IMR-90 (cell line): ENCODE results near the gene TRMT2A. TPM values are rescaled to one million over a fixed set of nuclear protein-coding genes. Genes with fewer than 3 reads are reported as not detected.

Experiments used
- ATAC-seq: fragments of 200-7000 bp; cut with Tn5 transposase; 2 replicates; pipeline ENCODE4 v1.9.1; 2020; ENCODE audit warnings: low read depth, mild to moderate bottlenecking, moderate library complexity
- BruUV-seq: library from RNA; stranded (reverse); fragments of 400-500 nt; replicated peaks from 2 replicates; lab custom pipeline; 2021; lab: Mats Ljungman, UMichigan
- CTCF ChIA-PET: fragments of 300-600 bp; formaldehyde crosslinking; extraction: SDS; loops from one replicate; lab custom pipeline; 2021; ENCODE audit warnings: antibody characterized with exemption; lab: Yijun Ruan, JAX
- POLR2A ChIA-PET: fragments of 300-600 bp; sonication (Branson Sonifier 250); formaldehyde crosslinking; loops from one replicate; lab custom pipeline; 2022; ENCODE audit warnings: antibody characterized with exemption; ENCODE audit not compliant: unreplicated experiment; lab: Charles Lee
- DNase-seq: peaks from one replicate; pipeline ENCODE4 v3.0.0; 2013
- H2AFZ ChIP-seq: replicated peaks from 2 replicates; pipeline ENCODE3; 2013; ENCODE audit warnings: low read length, mild to moderate bottlenecking; ENCODE audit not compliant: poor library complexity
- H2AK5ac ChIP-seq: 2 replicates; pipeline ENCODE4 v1.6.1; 2013; ENCODE audit warnings: low read depth, low read length, inconsistent platforms
- H2AK9ac ChIP-seq: replicated peaks from 2 replicates; pipeline ENCODE3; 2013; ENCODE audit warnings: mild to moderate bottlenecking, low read depth, low read length, moderate library complexity; ENCODE audit not compliant: poor library complexity
- H2BK120ac ChIP-seq: 2 replicates; pipeline ENCODE4 v1.6.1; 2013; ENCODE audit warnings: low read depth, low read length, inconsistent platforms
- H2BK15ac ChIP-seq: 3 replicates; pipeline ENCODE4 v1.6.1; 2013; ENCODE audit warnings: low read depth, low read length, inconsistent platforms
- H2BK20ac ChIP-seq: 2 replicates; pipeline ENCODE4 v1.6.1; 2013; ENCODE audit warnings: low read depth, mild to moderate bottlenecking, inconsistent platforms, low read length, moderate library complexity
- H2BK5ac ChIP-seq: 2 replicates; pipeline ENCODE4 v1.6.1; 2013; ENCODE audit warnings: mild to moderate bottlenecking, low read depth, low read length, inconsistent platforms; ENCODE audit not compliant: poor library complexity, severe bottlenecking
- H3K14ac ChIP-seq: replicated peaks from 2 replicates; pipeline ENCODE4 v1.6.1; 2013; ENCODE audit warnings: low read depth, low read length, inconsistent platforms
- H3K18ac ChIP-seq: 2 replicates; pipeline ENCODE4 v1.6.1; 2013; ENCODE audit warnings: low read depth, low read length, control low read depth
- H3K23ac ChIP-seq: 2 replicates; pipeline ENCODE4 v1.6.1; 2013; ENCODE audit warnings: low read depth, low read length, inconsistent platforms
- H3K27ac ChIP-seq: 2 replicates; pipeline ENCODE4 v1.5.1; 2013; ENCODE audit warnings: mild to moderate bottlenecking, control low read depth, low read length; ENCODE audit not compliant: insufficient read depth
- H3K27me3 ChIP-seq: 2 replicates; pipeline ENCODE4 v1.6.1; 2013; ENCODE audit warnings: low read length; ENCODE audit not compliant: control insufficient read depth, insufficient read depth
- H3K36me3 ChIP-seq: 2 replicates; pipeline ENCODE4 v1.6.1; 2013; ENCODE audit warnings: low read length, mixed read lengths; ENCODE audit not compliant: control insufficient read depth, insufficient read depth
- H3K4ac ChIP-seq: 2 replicates; pipeline ENCODE4 v1.6.1; 2013; ENCODE audit warnings: low read depth, low read length, inconsistent platforms
- H3K4me1 ChIP-seq: 2 replicates; pipeline ENCODE4 v1.6.1; 2013; ENCODE audit warnings: low read length, mixed read lengths; ENCODE audit not compliant: control insufficient read depth, insufficient read depth
- H3K4me2 ChIP-seq: 2 replicates; pipeline ENCODE4 v1.6.1; 2013; ENCODE audit warnings: low read depth, mild to moderate bottlenecking, control low read depth, low read length, moderate library complexity
- H3K4me3 ChIP-seq: 2 replicates; pipeline ENCODE4 v1.5.1; 2013; ENCODE audit warnings: low read depth, mild to moderate bottlenecking, control low read depth, low read length, moderate library complexity; ENCODE audit not compliant: insufficient read depth
- H3K56ac ChIP-seq: 2 replicates; pipeline ENCODE4 v1.6.1; 2013; ENCODE audit warnings: low read length, inconsistent platforms; ENCODE audit not compliant: insufficient read depth; ENCODE audit errors: extremely low read depth
- H3K79me1 ChIP-seq, 2 experiments: 2 replicates each; pipeline ENCODE4 v1.6.1; 2013; ENCODE audit warnings: low read length in 2 of 2, inconsistent platforms in 1 of 2, low read depth in 1 of 2
- H3K9ac ChIP-seq: 2 replicates; pipeline ENCODE4 v1.6.1; 2013; ENCODE audit warnings: low read depth, low read length, control low read depth
- H3K9me1 ChIP-seq: 2 replicates; pipeline ENCODE4 v1.6.1; 2013; ENCODE audit warnings: low read length, inconsistent platforms; ENCODE audit not compliant: insufficient read depth
- H3K9me3 ChIP-seq: 2 replicates; pipeline ENCODE4 v1.6.1; 2013; ENCODE audit warnings: low read length; ENCODE audit not compliant: control insufficient read depth, insufficient read depth
- H4K20me1 ChIP-seq: 2 replicates; pipeline ENCODE4 v1.6.1; 2013; ENCODE audit warnings: low read length, inconsistent platforms; ENCODE audit not compliant: insufficient read depth
- H4K5ac ChIP-seq: 2 replicates; pipeline ENCODE4 v1.6.1; 2013; ENCODE audit warnings: mild to moderate bottlenecking, low read depth, low read length, control low read depth
- H4K8ac ChIP-seq, 2 experiments: 2 replicates each; pipeline ENCODE4 v1.6.1; 2013; ENCODE audit warnings: low read depth in 2 of 2, low read length in 2 of 2, control low read depth in 1 of 2, inconsistent platforms in 1 of 2
- H4K91ac ChIP-seq: 2 replicates; pipeline ENCODE4 v1.6.1; 2013; ENCODE audit warnings: low read depth, low read length, inconsistent platforms; ENCODE audit not compliant: insufficient read depth
- CTCF ChIP-seq: conservative IDR thresholded peaks from 2 replicates; pipeline ENCODE4 v1.5.1; 2012; ENCODE audit warnings: mild to moderate bottlenecking, low read depth, low read length, improper control_type of control experiment
- MAZ ChIP-seq: IDR thresholded peaks from 2 replicates; pipeline ENCODE4 v1.6.1; 2012; ENCODE audit warnings: low read depth, mild to moderate bottlenecking, low read length, improper control_type of control experiment, moderate library complexity, borderline replicate concordance
- POLR2A ChIP-seq: IDR thresholded peaks from 2 replicates; pipeline ENCODE4 v1.6.1; 2012; ENCODE audit warnings: mild to moderate bottlenecking, low read depth, low read length
- RAD21 ChIP-seq: IDR thresholded peaks from 2 replicates; pipeline ENCODE4 v1.6.1; 2012; ENCODE audit warnings: low read length, improper control_type of control experiment
- RFX5 ChIP-seq: IDR thresholded peaks from 2 replicates; pipeline ENCODE4 v1.8.0; 2012; ENCODE audit warnings: low read depth, mild to moderate bottlenecking, low read length, moderate library complexity
- SMC3 ChIP-seq: fragments of 150-350 bp; IDR thresholded peaks from 2 replicates; pipeline ENCODE4 v1.6.1; 2016; ENCODE audit warnings: low read depth, mild to moderate bottlenecking, antibody characterized with exemption, low read length, moderate library complexity
- WGBS, 2 experiments: methylation state at CpG; one replicate each; pipeline versions ENCODE4 v1.1.5 to v1.1.7; 2013; ENCODE audit warnings: missing lambda C conversion rate in 2 of 2; ENCODE audit not compliant: insufficient read length in 1 of 2; ENCODE audit errors: extremely low coverage in 2 of 2; 5-methylcytosine and 5-hydroxymethylcytosine counted together
- dilution Hi-C: fragments of 300-500 bp; cut with HindIII; formaldehyde crosslinking; loops from one replicate; pipeline ENCODE4 v1.14.3; 2018; ENCODE audit warnings: low sequenced_read_pairs; ENCODE audit not compliant: unreplicated experiment
- in situ Hi-C: fragments of 300-500 bp; cut with MboI; formaldehyde crosslinking; loops from 3 replicates; pipeline ENCODE4 v1.14.3; 2019; ENCODE audit warnings: low sequenced_read_pairs, inconsistent platforms, mixed read lengths
- intact Hi-C: fragments of 100-400 bp; cut with micrococcal nuclease; formaldehyde crosslinking; loops from 2 replicates; pipeline ENCODE4 v1.10.0; 2022
- polyA plus RNA-seq, 3 experiments: library from polyadenylated mRNA; depleted of rRNA; stranded (reverse); fragments of >200 nt; gene quantifications; 2 replicates each; pipeline ENCODE4 v1.2.3, GENCODE V29; 2012; ENCODE audit warnings: low replicate concordance in 1 of 3
- total RNA-seq: library from RNA; depleted of rRNA; stranded (reverse); fragments of >200 nt; gene quantifications from 2 replicates; pipeline ENCODE4 v1.2.3, GENCODE V29; 2012

TRMT2A gene
- total and polyA plus RNA-seq, 2 of the 4 experiments (the other 2 are of a cell fraction) = 22.0 to 39.1 TPM

DNA sequence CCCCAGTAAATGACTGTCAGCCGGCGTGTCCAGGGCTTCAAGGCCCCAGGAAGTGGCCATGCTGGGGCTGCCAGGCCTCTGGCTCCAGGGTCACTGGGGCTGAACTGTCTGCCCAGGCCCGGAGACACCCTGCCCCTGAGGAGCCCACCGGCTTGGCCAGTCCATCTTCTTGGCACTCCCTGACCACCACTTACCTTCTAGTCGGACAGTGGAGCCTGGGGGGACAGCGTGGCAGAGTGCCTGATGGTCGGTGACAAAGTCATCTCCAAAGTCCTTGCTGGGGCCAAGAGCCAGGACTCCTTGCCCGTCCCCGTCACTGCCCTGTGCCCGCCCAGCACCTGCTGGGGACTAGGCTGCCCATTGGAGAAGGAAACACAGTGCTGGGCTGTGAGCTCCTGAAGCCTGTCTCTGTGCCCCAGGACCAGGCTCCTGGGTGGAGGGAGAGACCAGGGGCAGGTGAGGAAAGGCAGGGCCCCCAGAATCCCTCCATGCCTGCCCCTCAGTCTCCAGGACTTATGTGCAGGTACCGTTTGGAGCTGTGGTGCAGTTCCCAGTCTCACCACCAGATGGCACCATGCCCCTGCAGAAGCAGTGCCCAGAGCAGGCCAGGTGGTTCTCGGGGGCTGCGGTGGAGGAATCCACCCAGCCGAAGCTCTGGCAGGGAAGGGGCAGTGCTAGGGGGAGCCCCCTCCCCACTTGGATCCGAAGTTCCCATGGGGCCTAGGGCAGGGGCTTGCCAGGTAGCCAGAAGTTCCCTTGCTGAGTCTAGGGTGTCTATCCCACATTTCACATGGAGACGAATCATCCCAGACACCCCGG is 39.8 kb upstream of the TRMT2A start:
- no peak overlapping the region for H3K4ac ChIP-seq
- H3K4me2 ChIP-seq = no peak overlapping the region
- H4K20me1 ChIP-seq = peaks cover 11% of the 10 kb centered on the region; the same call in 1 of the 2 replicates
- H2BK15ac ChIP-seq = no peak overlapping the region
- H3K9me1 ChIP-seq = no peaks in the 10 kb centered on the region
- no peak overlapping the region for H4K5ac ChIP-seq
- no peak overlapping the region for H2BK20ac ChIP-seq
- no peaks in the 10 kb centered on the region for H3K9me3 ChIP-seq
- ChIA-PET POLR2A (no interaction called here), CTCF (interaction anchor here (0.6 to 1.5 kb wide), 2 partner anchors 129 to 237 kb away, joined by 3 read pairs; no protein-coding TSS in a partner anchor)
- 54% methylated on average over 4 of the region's 17 CpGs; no CpG with 5 or more reads in 1 of the 2 experiments for WGBS, 2 experiments
- no peak overlapping the region for H3K27ac ChIP-seq
- dilution Hi-C loops = no loop called here
- TF ChIP-seq RFX5 (no peak), RAD21 (peak; percentile 98), MAZ (peak; percentile 24; the same call in 1 of the 2 replicates), CTCF (peak; percentile 96), SMC3 (peak; percentile 98), POLR2A (peak; percentile 43; the same call in 1 of the 2 replicates)
- H2BK5ac ChIP-seq = no peak overlapping the region
- H2BK120ac ChIP-seq = no peak overlapping the region
- H3K56ac ChIP-seq = no peak overlapping the region
- H3K23ac ChIP-seq = no peak overlapping the region
- H4K8ac ChIP-seq = no peak overlapping the region
- BruUV-seq = no TSS peak
- H2AK9ac ChIP-seq = peak overlapping the region; percentile 22
- H4K91ac ChIP-seq = no peak overlapping the region
- no peak overlapping the region for H3K18ac ChIP-seq
- ATAC-seq = peak; percentile 88
- H3K4me3 ChIP-seq = no peak overlapping the region
- intact Hi-C loops = loop anchor here (1.0 to 5.0 kb wide), 3 partner anchors 112 to 300 kb away; partner anchors contain the start of gene RTN4R
- H3K4me1 ChIP-seq = peaks cover 6% of the 10 kb centered on the region
- H3K14ac ChIP-seq = no peak overlapping the region
- in situ Hi-C loops = loop anchor here (5.0 to 10.0 kb wide), 2 partner anchors 135 to 298 kb away; no protein-coding TSS in a partner anchor
- no peaks in the 10 kb centered on the region for H3K36me3 ChIP-seq
- H2AK5ac ChIP-seq = no peak overlapping the region
- H3K27me3 ChIP-seq = peaks cover 13% of the 10 kb centered on the region
- H2AFZ ChIP-seq = peak overlapping the region; percentile 35
- no peaks in the 10 kb centered on the region for H3K79me1 ChIP-seq
- no peak overlapping the region for H3K9ac ChIP-seq
- DNase-seq = peak; percentile 66
